Metanephros (tissue), 2 donors: ENCODE data around the gene HOXC5. TPM values are rescaled to one million over a fixed set of nuclear protein-coding genes. Genes with fewer than 3 reads are reported as not detected.
A peak's percentile ranks its signal among the peaks of the same experiment; 100 is the strongest.

ENCODE experiments used
- small RNA-seq: library from RNA; depleted of rRNA; stranded (forward); fragments of <200 nt; gene quantifications from one replicate; pipeline ENCODE3, GENCODE V24; 2014; ENCODE audit warnings: low replicate concordance
- total RNA-seq: library from RNA; depleted of rRNA; stranded (reverse); fragments of >200 nt; gene quantifications from one replicate; pipeline ENCODE4 v1.2.3, GENCODE V29; 2014

The HOXC5 gene
- 4.0 TPM for total RNA-seq

GRCh38 chr12:54032627-54033100 is at the start of gene HOXC5:
TSS of gene HOXC5 (plus strand) at chr12:54033050. CDS start at chr12:54033123, 73 bp downstream.

GRCh38 chr12:53984901-53985691 is 47.8 kb upstream of the HOXC5 start, which contains the start of gene HOXC10:
TSS of gene HOXC10 (plus strand) at chr12:53985146. CDS start at chr12:53985260, 114 bp downstream.

GRCh38 chr12:54000116-54001114 is 32.4 kb upstream of the HOXC5 start, which contains the start of gene HOXC9:
TSS of gene HOXC9 (plus strand) at chr12:54000161. CDS start at chr12:54000189, 28 bp downstream.

GRCh38 chr12:54028314-54029201 is 4.3 kb upstream of the HOXC5 start, which contains the start of gene HOXC6:
TSS of gene HOXC6 (plus strand) at chr12:54028440. CDS start at chr12:54028522, 82 bp downstream.

GRCh38 chr12:54053751-54054741 is 21.2 kb downstream of the HOXC5 start, which contains the start of gene HOXC4:
TSS of gene HOXC4 (plus strand) at chr12:54053835. CDS start at chr12:54053923, 88 bp downstream.

Small RNA genes lying within 50 kb of the gene (small RNA-seq; reads per million reads assigned to genes)
- gene HOXC5 = not detected
- gene MIR196A2 = 166 reads per million, percentile 98 among the genes with 10 or more reads in this experiment
- 51.3 reads per million, percentile 97 among the genes with 10 or more reads in this experiment for gene MIR615

Other genes starting within 250 kb of the HOXC5 start
- gene HOXC13, start 94.2 kb upstream of the HOXC5 start, total RNA-seq = not detected
- not detected for gene HOXC12, start 78.1 kb upstream of the HOXC5 start, total RNA-seq
- gene HOXC11, start 59.9 kb upstream of the HOXC5 start, total RNA-seq = 1.5 TPM
- gene HOTAIR, start 58.1 kb upstream of the HOXC5 start, total RNA-seq = 0.99 TPM
- gene HOXC10, start 47.9 kb upstream of the HOXC5 start, total RNA-seq = 23.5 TPM
- 21.5 TPM for gene HOXC9, start 32.9 kb upstream of the HOXC5 start, total RNA-seq
- 2.1 TPM for gene HOXC8, start 24.1 kb upstream of the HOXC5 start, total RNA-seq
- 17.0 TPM for gene HOXC6, start 4.6 kb upstream of the HOXC5 start, total RNA-seq
- gene HOXC4, start 20.8 kb downstream of the HOXC5 start, total RNA-seq = 10.0 TPM
- gene SMUG1, start 155.9 kb downstream of the HOXC5 start, total RNA-seq = 27.5 TPM
- gene CBX5, start 247.1 kb downstream of the HOXC5 start, total RNA-seq = 108 TPM
- gene HNRNPA1, start 247.7 kb downstream of the HOXC5 start, total RNA-seq = 989 TPM